Right lobe of liver (tissue), 4 donors: ENCODE results near the gene TPPP3.

Experiments
- POLR2A ChIP-seq: fragments of 450-650 bp; IDR thresholded peaks from one replicate; pipeline ENCODE4 v1.6.1; 2017; ENCODE audit warnings: antibody characterized with exemption, mild to moderate bottlenecking
- TF ChIP-seq, protein P1 (sequence below), 4 donors: fragments of 200-600 bp in 3 of 4; fragments of 450-650 bp in 1 of 4; IDR thresholded peaks; one replicate each; pipeline versions ENCODE4 v1.5.1 to v1.8.0; 2016 to 2022; ENCODE audit warnings: antibody characterized with exemption in 4 of 4, mild to moderate bottlenecking in 2 of 4
- donor health status: DM: no; HTN: no; CAD: no.
- donor health status: DM: no; HTN: no; CAD: no.
- donor health status: DM: no; HTN: yes; CAD: no.

- TF ChIP-seq, protein P1, sequence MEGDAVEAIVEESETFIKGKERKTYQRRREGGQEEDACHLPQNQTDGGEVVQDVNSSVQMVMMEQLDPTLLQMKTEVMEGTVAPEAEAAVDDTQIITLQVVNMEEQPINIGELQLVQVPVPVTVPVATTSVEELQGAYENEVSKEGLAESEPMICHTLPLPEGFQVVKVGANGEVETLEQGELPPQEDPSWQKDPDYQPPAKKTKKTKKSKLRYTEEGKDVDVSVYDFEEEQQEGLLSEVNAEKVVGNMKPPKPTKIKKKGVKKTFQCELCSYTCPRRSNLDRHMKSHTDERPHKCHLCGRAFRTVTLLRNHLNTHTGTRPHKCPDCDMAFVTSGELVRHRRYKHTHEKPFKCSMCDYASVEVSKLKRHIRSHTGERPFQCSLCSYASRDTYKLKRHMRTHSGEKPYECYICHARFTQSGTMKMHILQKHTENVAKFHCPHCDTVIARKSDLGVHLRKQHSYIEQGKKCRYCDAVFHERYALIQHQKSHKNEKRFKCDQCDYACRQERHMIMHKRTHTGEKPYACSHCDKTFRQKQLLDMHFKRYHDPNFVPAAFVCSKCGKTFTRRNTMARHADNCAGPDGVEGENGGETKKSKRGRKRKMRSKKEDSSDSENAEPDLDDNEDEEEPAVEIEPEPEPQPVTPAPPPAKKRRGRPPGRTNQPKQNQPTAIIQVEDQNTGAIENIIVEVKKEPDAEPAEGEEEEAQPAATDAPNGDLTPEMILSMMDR (IDR thresholded peaks at IDR 0.05) = no peak
- no peak for TF ChIP-seq POLR2A
Measured at GRCh38 chr16:67441907-67442306, 48.6 kb upstream of the TPPP3 start.
